ENCODE data around the gene GLRX.

Gene GLRX

DNA sequence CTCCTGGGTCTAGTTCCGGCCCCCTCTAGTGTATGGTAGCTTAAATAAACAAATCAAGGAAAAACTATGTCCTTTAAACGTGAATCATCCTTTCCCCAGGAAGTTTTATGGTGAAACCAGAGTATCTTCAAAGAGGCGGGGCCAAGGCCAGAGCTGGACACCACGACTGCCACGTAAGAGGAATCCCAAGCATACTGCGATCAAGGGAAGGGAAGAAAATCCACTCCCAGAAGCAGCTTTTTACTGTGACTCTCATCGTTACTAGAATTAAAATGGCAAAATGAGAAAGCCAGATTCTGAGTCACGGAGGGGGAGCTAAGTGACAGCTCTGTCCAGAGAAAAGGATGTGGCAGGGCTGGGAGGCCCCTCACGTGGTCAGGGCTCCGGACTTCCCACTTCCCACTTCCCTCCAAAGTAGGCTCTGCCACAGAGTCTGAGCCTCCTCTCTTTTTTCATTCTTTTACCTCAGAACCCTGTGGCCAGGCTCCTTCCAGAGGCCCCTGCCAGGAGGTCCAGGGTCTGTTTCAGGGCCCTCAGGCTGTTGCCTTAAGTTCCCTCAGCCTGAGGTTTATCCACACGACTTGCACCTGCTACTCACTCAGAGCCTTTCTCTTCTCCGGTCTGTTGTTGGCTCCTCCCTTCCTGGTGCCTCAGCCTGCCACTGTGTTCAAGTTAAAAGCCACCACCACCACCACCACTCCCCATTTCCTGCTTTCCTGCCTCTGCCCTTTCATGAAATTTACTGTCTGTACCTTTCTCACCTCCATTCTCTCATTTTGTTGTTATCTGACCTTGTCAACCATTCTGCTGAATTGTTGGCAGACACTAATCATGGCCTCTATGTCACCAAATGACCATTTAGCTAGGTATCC is 1.4 kb upstream of the GLRX start:
- no peak for TF ChIP-seq ZFX (IDR thresholded peaks at IDR 0.05; ENCODE audit: borderline replicate concordance)
- TF ChIP-seq, protein P1, sequence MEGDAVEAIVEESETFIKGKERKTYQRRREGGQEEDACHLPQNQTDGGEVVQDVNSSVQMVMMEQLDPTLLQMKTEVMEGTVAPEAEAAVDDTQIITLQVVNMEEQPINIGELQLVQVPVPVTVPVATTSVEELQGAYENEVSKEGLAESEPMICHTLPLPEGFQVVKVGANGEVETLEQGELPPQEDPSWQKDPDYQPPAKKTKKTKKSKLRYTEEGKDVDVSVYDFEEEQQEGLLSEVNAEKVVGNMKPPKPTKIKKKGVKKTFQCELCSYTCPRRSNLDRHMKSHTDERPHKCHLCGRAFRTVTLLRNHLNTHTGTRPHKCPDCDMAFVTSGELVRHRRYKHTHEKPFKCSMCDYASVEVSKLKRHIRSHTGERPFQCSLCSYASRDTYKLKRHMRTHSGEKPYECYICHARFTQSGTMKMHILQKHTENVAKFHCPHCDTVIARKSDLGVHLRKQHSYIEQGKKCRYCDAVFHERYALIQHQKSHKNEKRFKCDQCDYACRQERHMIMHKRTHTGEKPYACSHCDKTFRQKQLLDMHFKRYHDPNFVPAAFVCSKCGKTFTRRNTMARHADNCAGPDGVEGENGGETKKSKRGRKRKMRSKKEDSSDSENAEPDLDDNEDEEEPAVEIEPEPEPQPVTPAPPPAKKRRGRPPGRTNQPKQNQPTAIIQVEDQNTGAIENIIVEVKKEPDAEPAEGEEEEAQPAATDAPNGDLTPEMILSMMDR (IDR thresholded peaks at IDR 0.05), result no peak
- H3K27ac ChIP-seq, result no peak overlapping the region

DNA sequence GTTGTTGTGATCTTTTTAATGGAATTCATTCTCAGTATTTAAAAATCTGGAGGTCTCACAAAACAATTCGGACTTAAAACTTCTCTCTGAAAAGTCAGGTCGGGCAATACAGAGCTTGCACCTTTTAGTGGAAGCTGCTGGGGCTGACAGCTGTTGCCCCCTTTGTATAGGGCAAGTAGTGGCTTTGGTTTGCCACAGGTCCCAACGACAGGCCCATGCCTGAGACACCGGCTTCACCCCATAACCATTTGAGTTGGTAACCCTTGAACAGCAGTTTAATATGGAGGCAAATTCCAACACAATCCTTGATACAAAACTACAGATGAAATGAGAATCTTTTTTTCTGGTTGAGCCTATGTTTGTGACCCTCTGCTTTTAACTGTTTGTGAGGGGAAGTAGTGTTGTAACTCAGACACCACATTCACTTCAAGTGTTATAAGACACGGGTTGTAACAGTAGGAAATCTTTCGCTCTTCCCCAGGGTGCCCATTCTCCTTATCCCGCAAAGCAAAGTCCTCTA is 752 bp upstream of the GLRX start:
- H3K27ac ChIP-seq, result peak overlapping the region; percentile 26; the same call in 1 of the 2 replicates
- TF ChIP-seq, protein P1 (IDR thresholded peaks at IDR 0.05), result no peak
- TF ChIP-seq ZFX (IDR thresholded peaks at IDR 0.05; ENCODE audit: borderline replicate concordance), result no peak

DNA sequence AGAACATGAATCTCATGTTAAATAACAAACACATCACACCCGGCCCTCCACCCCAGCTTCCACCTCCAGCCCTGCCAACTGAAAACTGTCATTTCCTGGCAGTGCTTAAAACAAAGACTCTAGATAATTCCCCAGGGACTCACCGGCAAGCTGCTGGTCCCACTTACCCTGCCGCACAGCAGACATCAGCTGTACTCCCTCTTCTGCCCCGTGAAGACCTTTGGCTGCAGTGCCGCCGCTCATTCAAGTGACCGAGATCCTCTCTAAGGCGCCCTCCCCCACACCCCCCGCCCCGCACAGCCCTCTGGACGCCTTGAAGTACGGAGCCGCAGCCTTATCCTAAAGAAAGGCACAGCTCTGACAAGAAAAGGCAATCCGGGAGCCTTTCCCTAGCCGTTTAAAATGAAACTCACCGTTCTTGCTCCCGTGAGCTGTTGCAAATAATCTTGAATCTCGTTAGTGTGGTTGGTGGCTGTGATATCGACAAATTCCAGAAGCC is 434 bp downstream of the GLRX start:
- TF ChIP-seq, protein P1 (IDR thresholded peaks at IDR 0.05), result no peak
- TF ChIP-seq ZFX (IDR thresholded peaks at IDR 0.05; ENCODE audit: borderline replicate concordance), result no peak
- peak overlapping the region; percentile 26; the same call in 1 of the 2 replicates for H3K27ac ChIP-seq

DNA sequence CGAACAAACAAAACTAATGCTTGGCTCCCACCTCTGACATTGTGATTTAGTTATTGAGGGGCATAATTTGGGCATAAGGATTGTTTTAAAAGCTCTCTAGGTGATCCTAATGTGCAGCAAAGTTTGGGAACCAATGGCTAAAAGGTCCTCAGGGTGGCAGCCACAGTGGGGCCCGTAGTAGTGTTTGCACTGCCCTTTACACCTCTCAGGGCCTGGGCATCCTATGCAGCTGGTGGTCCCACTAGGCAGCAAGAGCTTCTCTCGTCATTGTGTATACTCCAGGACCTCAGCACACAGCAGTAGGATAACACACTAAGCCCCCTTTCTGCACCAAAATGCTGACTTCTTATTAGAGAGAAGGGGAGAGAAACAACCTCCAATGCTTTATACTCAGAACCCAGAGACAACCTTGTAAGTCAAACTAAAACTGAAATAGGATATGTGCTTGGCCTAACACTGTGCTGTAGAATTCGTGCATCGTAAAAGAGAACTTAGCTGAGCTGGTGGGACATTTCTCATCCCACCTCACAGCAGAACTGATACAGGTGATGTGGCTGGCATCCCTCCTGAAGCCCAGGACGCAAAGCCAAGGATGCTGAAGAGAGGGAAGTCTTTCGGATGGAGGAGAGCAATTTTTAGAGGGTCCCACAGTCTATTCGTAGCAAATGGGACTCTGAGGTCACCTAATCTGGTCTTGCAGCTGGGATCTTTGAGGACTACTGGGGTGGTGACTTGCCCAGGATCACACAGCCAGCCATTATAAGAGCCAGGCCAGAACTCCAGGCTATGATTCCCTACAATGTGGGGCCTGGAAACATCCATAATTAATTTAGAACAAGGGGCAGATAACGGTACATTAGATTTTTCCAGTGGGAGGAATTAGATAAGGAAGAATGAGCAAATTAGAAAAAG is 1.2 kb downstream of the GLRX start:
- no peak for TF ChIP-seq ZFX (IDR thresholded peaks at IDR 0.05; ENCODE audit: borderline replicate concordance)
- TF ChIP-seq, protein P1 (IDR thresholded peaks at IDR 0.05), result no peak
- no peak overlapping the region for H3K27ac ChIP-seq

DNA sequence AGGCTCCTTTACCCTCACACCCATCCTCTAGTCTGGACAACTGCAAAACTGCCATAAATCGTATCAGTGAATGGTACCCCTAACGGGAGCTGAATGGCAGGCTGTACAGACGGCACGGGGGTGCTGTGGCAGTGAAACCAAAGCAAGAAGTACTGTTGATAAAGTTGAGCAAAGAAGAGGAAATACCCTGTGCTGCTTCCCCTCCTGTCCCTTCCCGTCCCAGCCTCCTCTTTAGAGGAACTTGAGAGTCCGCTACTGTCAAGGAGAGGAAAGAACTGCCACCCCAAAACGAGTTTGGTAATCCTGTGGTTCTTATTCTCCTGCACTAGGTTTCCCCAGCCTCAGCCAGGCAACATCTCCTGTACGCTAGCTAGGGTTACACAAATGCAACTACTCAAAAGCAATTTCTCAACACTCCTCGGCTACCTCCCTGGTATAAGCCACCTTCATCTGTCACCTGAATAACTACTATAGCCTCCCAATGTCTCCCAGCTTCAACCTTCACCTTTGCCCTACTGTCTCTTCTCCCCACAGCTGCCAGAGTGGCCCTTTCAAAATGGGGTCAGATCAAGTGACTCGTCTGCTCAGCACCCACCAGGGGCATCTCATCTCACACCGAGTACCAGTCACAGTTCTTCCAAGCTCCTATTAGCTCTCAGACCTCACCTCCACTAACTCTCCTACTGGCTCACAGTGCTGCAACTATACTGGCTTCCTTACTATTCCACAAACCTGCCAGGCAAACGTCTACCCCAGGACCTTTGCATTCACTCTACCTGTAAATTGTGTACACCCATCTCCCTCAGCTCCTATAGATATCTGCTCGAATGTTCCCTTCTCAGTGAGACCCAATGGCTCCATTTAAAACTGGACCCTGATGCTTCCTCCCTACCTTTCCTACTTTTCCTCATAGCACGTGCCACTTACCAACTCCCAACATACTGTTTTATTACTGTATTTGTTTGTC is 4.1 kb downstream of the GLRX start:
- TF ChIP-seq, protein P1 (IDR thresholded peaks at IDR 0.05), result no peak
- TF ChIP-seq ZFX (IDR thresholded peaks at IDR 0.05; ENCODE audit: borderline replicate concordance), result no peak
- no peak overlapping the region for H3K27ac ChIP-seq

DNA sequence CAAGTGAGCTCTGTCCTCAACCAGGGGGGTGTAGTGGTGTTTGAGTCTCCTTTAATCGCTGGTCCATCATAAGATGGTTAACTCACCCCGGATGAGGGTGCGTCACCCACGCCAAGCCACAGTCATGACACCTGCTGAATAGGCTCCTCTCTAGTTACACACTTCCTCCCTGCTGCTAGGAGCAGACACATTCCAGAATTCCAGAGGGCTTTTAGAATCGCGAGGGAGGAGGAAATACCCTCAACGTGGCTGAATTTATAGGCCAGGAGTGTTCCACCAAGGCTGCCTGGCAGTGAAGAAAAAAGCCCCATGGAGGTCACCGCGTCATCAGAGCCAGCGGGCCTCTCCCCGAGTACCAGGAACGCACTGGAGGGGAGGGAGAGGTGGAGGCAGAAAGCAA is 5.1 kb downstream of the GLRX start:
- TF ChIP-seq, protein P1 (IDR thresholded peaks at IDR 0.05), result no peak
- TF ChIP-seq ZFX (IDR thresholded peaks at IDR 0.05; ENCODE audit: borderline replicate concordance), result no peak
- no peak overlapping the region for H3K27ac ChIP-seq

Data from 22Rv1 (cell line).